HG03039 (cell line): Measurements from ENCODE around the gene C2CD2.
"Not testable (repeated sequence)": the region's sequence is repeated elsewhere in the genome, so short reads cannot be mapped to it uniquely, and the experiment has no call there.

Source experiments
- ATAC-seq: cut with Tn5 transposase; IDR thresholded peaks from one replicate; pipeline ENCODE4 v1.9.1; 2021; ENCODE audit warnings: mild to moderate bottlenecking, moderate library complexity; ENCODE audit not compliant: unreplicated experiment

The C2CD2 gene

DNA sequence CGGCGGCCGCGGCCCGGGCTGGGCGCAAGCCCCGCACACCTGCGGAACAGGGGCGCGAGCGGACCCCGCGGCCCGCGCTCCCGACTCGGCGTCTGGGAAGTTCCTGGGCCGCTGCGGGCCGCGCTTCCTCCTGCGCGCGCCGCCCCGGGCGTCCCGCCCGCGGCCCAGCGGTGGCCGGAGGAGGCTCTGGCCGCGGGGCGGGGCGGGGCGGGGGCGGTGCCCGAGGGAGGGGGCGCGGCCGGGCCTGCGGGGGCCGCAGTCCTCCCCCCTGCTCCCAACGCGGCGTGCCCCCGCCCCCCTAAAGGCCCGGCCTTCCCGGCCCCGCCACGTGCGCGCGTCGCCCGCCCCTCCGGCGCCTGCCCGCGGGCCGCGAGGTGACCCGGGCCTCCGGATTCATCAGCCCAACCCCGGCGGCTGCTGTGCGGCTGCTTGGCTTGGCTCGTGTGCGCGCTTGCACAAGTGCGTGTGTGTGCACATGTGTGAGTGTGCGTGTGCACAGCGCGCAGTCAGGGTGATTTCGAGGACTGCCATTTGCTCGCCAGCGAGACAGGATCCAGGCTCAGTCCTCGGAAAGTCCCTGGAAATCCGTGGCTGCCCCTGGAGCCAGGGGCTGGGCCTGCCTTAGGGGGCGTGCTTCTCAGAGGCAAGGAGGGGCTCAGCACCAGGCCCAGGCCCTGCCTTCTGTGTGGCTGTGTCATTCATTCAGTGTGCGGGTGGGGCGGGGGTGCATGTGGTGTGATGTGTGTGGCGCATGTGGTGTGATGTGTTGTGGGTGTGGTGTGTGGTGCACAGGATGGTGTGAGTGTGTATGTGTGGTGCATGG is at the start of gene C2CD2:
Gene C2CD2, minus strand, starts transcription at position 188 of the 823 bp plus-strand sequence. CDS start 370 bp downstream, outside the sequence.
- no peak for ATAC-seq

DNA sequence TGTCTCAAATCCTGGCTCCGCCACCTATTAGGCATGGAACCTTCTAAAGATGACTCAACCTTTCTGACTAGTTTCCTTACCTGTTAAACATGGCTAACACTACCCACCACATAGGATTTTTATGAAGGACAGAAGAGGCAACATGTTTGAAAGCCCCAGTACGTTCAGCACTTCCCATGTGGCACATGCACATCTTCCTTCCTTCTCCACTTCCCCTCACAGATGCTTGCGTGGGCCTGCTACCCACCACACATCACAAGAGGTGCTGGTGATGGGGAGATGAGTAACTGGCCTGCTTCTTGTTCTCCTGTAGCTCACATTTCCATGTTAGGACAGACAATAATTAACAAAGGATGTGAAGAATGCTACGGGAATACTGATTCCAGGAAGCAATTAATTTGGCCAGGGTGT is 49.2 kb upstream of the C2CD2 start:
- ATAC-seq: no peak

DNA sequence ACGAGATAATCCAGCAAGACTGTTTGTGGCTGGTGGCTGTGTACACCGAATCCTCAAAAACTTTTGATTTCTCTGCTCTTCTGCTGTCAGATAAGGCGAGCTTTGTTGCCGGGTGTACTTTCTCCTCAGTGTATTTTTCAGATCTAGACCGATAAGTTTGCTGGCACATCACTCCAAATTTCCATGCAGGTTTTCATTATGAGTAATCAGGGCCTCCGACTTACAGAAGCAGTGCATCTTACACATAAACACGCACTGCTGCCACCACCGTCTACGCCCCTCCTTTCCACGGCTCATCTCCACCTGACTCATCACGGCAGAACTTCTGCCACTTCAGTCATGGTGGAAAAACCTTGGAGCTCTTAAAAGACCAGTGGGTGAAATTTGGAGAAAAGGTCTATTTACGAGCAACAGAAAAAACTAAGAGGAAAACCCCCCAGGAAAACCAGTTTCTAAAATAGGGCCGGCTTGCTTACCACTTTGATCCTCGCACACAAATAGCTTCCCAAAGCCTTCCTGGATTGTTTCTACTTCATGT is 48.7 kb upstream of the C2CD2 start:
- ATAC-seq: peak; percentile 58

DNA sequence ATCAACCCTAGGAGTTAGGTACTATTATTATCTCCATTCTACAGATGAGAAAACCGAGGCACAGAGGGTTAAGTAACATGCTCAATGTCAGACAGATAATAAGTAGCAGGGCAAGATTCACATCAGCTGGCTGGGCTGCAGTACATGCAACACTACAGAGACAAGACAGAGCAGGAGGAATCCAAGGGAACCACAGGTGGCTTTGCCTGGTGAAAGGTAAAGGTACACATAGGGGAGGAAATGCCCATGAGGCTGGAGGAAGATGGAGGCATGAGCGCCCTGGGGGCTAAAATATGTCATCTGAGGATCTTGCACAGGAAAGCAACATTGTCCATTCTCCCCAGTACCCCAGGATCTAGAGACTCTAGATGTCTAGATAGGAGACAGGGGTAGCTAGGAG is 48.0 kb upstream of the C2CD2 start:
- ATAC-seq: no peak

DNA sequence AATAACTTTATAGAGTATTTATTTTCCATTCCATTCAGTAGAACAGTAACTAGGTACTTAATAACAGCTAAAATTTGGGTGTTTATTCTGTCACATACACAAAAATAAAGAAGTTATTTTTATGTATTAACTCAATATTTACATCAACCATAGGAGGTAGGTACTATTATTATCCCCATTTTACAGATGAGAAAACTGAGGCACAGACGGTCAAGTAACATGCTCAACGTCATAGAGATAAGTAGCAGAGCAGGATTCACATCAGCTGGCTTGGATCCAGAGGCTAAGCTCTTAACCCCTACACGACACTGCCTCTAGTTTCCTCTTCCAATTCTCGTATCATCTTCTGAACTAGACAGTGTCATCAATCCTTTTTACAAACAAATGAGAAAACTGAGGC is 47.1 kb upstream of the C2CD2 start:
- no peak for ATAC-seq

DNA sequence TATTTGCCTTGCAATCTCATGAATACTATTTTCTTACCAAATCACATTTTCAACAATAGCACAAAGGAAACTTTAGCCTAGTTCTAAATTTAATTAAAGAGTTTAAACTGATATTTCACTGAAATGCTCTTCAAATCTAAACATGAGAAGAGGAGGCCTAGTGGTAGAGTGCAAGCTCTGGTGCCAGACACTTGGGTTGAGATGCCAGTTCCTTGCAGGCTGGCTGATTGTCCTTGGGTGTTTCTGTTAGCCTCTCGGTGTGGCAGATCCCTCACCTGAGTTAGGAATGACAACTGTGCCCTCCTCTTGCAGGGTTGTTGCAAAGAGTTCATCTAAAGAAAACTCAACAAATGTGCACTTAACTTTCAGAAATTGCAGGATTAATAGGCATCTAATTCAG is 43.8 kb upstream of the C2CD2 start:
- no peak for ATAC-seq

DNA sequence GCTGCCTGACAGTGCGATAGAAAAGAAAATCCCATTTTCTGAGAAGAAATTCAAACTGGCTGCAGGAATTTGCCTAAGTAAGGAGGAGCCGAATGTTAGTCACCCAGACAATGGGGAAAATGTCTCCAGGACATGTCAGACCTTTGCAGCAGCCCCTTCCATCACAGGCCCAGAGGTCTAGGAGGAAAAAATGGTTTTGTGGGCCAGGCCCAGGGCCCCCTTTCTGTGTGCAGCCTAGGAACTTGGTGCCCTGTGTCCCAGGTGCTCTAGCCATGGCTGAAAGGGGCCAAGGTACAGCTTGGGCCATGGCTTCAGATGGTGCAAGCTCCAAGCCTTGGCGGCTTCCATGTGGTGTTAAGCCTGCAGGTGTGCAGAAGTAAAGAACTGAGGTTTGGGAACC is 41.8 kb upstream of the C2CD2 start:
- ATAC-seq: no peak

DNA sequence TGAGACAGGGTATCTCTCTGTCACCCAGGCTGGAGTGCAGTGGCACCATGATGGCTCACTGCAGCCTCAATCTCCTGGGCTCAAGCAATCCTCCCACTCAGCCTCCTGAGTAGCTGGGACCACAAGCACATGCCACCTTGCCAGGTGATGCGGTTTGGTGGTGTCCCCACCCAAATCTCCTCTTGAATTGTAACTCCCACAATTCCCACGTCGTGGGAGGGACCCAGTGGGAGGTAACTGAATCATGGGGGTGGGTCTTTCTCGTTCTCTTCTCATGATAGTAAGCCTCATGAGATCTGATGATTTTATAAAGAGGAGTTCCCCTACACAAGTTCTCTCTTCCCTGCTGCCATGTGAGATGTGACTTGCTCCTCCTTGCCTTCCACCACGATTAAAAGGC is 40.8 kb upstream of the C2CD2 start:
- ATAC-seq: not testable (repeated sequence)

DNA sequence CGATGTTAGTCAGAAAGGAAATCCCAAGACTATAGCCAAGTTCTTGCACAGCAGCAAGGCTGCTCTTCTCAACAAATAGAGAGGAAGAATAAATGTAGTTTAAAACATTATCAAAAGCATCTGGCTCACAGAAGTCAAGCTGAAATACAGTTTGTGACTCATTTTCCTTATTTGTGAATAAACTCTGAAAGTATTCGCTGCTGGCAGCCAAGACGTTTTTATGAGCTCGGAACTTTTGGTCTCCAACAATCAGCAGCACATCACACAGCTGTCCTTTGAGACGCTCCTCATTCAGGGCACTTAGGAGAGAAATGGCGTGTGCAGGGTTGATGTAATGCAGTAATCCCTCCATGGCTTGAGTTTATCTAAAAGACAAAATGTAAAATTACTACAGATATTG is 39.9 kb upstream of the C2CD2 start:
- ATAC-seq: no peak

DNA sequence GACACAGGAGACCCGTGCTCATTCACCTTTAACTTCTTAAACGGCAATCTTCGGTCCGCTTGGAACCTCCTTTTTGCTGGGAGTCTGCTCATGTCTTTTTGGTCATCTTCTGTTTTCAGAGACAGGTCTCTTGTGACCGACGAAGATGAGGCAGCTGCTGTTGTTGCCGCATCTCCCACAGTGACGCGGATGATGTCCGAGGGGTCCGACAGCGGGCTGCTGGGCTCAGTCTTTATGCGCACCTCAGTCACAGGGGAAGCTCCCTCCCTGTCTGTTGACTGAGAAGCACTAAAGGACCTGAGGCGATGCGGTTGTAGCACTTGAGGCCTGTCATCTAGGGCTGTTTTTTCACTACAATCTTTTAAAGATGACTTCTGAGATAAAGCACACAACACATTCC is 38.8 kb upstream of the C2CD2 start:
- no peak for ATAC-seq

DNA sequence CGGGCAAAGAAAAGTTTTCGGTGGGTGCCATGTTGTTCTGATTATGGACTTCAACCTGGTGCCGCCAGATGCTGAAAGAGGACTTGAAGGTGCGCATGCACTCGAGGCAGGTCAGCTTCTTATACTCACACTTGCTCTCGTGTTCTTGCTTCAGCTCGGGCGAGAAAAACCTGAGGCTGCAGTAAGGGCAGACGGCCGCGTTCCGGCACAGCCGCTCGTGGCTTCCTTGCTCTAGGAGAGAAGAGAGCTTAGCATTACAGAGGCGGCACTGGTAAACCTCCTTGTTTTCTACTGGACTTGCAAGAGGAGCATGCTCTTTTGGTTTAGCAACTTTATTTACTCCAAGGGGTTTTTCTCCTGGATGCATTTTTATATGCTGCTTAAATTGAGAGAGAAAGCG is 37.8 kb upstream of the C2CD2 start:
- no peak for ATAC-seq

DNA sequence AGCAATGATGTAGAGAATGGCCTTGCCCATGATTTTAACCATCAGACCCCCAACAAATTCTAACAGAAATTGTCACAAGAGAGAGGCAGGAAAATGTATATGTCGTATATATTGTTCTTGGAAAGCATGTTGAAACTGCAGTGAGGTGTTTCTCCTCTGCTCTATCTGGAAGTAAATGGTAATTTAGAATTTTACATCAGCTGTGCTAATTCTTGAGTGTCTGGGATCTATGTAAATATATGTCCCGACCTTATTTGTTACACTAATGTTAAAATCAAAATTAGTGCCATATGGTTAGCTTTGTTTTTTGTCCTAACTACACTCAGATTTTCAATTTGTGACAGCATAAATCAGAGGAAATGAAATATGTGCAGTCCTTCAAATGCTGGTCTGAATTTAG is 35.9 kb upstream of the C2CD2 start:
- ATAC-seq: no peak

DNA sequence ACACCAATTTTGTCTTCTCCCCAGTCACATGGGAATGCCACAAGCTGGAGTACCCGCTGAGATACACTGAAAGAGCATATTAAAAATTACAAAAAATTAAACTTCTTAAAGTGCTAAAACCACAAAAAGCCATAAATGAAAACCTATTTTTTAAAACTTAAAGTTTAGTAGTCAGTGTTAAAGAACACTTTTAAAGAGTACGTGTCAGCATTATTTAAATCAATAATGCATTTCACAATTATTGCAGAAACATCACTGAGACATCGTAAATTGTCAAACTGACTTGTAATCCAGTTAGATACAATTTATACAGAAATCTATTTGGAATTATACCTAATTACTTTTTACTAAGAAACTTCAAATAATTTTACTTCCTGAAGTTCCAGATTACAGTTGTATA is 33.5 kb upstream of the C2CD2 start:
- ATAC-seq: no peak

DNA sequence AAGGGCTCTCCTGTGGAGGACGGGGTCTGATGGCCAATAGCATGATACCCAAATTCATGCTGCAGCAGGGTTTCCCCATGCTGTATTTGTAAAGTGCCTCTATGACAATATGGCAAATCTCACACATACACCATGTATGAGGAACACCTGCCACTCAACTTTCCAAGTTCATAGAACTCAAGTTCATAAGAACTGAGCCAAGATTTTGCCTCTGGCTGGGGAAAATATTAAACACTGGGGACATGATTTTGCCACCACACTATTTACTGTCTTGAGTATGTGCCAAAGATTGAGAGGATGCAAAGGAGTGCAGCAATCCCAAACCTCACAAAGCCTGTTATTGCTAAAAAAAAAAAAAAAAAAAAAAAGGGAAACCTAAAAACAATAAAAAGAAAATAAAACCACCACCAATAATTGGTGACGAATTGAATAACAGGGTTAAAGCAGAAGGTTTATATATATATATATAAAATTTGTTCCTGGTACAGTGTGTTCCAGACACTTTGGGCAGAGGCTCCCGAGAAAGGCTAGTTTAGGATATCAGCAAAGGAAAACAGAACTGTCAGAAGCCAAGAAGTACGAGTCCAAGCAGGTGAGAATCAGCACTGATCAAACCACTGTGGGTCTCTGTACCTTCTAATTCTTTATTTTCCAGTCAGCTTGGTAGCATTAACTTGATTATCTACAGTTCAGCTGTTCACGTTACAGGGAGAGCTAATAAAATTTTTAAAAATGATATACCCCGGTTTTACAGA is 32.0 kb upstream of the C2CD2 start:
- no peak for ATAC-seq

DNA sequence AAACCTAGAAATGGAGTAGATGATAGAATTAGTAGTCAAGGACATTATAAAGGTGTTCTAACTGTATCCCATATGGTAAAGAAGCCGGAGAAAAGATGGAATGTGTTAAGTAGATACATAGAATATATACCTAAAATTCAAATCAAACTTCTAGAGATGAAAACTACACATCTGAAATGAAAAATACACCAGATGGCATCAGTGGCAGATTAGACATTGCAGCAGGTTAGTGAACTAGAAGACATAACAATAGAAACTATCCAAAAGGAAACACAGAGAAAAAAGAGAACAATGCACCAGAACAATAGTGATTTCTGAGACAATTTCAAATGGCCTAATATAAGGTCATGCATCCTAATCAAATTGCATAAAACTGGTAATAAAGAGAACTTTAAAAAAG is 29.4 kb upstream of the C2CD2 start:
- no peak for ATAC-seq

DNA sequence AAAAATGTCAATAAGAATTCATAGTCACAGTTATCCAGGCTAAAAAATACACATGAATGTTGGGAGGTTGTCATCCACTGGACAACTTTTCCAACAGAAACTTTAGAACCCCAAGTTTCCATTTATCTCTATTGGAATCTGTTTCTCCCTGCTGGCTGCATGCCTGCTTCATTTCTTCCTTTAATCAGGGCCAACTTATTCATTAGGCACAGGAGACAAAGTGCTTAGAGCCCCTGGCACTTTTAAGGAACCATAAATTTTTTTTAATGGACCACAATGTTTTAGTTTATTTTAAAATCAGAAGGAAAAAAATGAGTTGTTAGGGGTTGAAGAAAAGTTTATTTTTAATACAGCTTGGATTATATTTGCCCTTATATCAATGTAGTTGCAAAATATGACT is 26.7 kb upstream of the C2CD2 start:
- no peak for ATAC-seq

DNA sequence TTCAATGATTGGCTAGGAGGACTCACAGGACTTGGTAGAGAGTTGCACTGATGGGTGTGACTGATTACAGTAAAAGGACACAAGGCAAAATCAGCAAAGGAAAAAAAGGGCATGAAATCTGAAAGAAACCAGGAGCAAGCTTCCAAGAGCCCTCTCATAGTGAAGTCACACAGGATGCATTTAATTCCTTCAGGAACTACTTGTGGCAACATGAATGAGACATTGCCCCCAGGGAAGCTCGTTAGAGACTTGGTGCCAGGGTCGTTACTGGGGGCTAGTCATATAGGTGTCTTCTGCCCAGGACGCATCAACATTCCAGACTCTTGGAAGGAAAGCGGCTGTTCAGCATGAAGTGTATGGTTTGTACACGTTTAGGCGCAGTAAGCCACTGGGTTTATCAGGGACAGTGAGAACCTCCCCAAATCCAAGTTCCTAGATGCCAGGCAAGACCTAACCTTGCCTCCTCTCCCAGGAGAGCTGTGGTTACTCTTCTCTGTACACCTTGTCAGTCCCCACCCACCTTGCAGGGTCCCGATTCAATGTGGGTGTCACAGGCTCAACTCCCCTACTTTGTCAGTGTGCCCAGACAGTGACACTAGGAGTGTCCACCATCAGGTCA is 26.0 kb upstream of the C2CD2 start:
- ATAC-seq: no peak

DNA sequence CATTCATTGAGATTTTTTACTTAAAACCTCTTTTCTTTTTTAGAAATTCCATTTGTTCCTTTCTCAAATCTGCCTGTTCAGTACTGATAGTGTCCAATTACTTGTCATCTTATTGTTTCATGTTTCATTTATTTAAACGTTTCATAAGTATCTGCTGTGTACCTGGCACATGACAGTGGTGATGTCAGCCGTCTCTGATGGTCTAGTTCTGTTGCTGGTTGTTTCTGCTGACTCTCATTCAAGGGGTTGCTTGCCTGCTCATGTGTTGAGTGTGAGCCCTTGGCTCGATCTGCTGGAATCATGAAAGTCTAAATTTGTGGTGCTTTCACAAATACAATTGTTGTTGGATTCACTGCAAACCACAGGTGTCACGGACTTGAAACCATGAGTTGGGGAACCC is 25.5 kb upstream of the C2CD2 start:
- ATAC-seq: no peak

DNA sequence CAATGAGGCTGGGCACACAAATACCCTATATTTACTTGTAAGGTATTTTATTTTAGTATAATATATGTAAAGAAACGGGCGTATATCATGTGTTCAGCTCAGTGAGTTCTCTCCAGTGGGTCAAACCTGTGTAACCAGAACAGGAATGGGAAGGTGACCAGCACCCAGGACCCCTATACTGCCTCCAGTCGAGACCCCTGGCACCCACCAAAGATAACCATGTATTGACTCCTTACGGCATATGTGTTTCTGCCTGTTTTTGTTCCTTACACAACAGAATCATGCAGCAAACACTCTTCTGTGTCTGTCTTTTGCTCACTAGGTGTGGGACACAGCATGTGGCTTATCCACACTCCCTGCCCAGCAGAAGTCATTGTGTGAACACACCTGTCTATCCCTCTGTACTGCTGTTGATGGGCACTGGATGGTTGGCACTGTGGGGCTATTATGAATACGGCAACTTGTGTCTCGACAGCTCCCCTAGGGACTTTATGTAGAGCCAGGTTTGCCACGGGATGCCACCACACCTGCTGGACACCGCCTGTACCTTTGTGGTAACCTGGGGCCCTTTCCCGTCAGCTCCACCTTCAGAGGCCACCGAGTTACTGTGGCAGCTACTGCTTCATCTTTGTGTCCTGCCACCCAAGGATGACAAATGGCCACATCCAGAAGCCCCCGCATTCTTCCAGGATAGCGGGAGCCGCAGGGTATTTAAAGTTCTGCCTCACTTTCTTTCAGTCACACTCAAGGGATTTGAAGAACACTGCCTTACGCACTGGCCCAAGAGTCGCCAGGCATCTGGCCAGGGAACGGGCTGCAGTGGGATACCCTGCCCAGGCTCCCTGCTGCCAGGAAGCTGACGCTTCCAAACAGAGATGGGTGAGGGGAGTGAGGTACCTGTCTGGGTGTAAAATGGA is 23.5 kb upstream of the C2CD2 start:
- no peak for ATAC-seq

DNA sequence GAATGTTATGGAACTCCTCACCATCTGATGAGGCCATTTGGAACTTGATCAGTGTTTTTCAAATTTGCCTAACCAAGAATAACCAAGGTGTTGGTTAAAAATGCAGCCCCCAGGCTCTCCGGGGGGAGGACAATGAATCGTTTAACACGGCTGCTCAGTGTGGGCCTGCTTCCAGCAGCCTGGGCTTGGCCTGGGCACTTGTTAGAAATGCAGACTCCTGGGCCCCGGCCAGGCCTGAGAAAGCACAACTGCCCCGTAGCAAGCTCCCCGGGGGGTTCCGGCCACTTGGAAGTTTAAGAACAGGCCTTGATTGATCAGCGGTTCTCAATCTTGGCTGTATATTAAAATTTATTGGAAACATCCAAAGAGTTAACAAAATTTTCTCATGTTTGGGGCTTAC is 22.8 kb upstream of the C2CD2 start:
- no peak for ATAC-seq
